GM12878 (cell line): Measurements from ENCODE around the gene MAMDC2. TPM values are rescaled to one million over a fixed set of nuclear protein-coding genes. Genes with fewer than 3 reads are reported as not detected.

ENCODE experiments used
- ATAC-seq: fragments of 200-7000 bp; cut with Tn5 transposase; 3 replicates; pipeline ENCODE4 v1.9.1; 2020; ENCODE audit warnings: mild to moderate bottlenecking, moderate library complexity
- BruUV-seq: library from RNA; stranded (reverse); fragments of 400-500 nt; replicated peaks from 2 replicates; lab custom pipeline; 2021; lab: Mats Ljungman, UMichigan
- CTCF ChIA-PET: fragments of 300-600 bp; sonication (Branson Sonifier 250); formaldehyde crosslinking; extraction: SDS; loops from one replicate; lab custom pipeline; 2021; ENCODE audit warnings: inconsistent platforms; lab: Yijun Ruan, JAX
- POLR2A ChIA-PET: fragments of 350-600 bp; formaldehyde crosslinking; extraction: SDS; loops from one replicate; lab custom pipeline; 2021; ENCODE audit warnings: inconsistent platforms; lab: Charles Lee
- RAD21 ChIA-PET: fragments of 300-600 bp; sonication (Branson Sonifier 250); formaldehyde crosslinking; loops from one replicate; lab custom pipeline; 2023; ENCODE audit warnings: antibody characterized with exemption; ENCODE audit not compliant: unreplicated experiment; lab: Charles Lee
- SMC1A ChIA-PET: fragments of 300-600 bp; sonication (Branson Sonifier 250); formaldehyde crosslinking; loops from one replicate; lab custom pipeline; 2023; ENCODE audit not compliant: unreplicated experiment, uncharacterized antibody; lab: Charles Lee
- DNase-seq: peaks from one replicate; pipeline ENCODE4 v3.0.0-alpha.2; 2011; ENCODE audit warnings: low read depth, low spot score
- FAIRE-seq: peaks from 3 replicates; lab custom pipeline; 2011; peaks lifted over from hg19 to GRCh38; lab: Jason Lieb, UNC
- H2AFZ ChIP-seq: 2 replicates; pipeline ENCODE4 v1.6.0; 2011; ENCODE audit warnings: low read depth, low read length, control low read depth; ENCODE audit not compliant: control insufficient read depth
- H3K27ac ChIP-seq: 2 replicates; pipeline ENCODE4 v1.5.1; 2011; ENCODE audit warnings: control low read depth; ENCODE audit not compliant: control insufficient read depth, insufficient read depth
- H3K27me3 ChIP-seq, 2 experiments: replicated peaks in 1 of 2; 2 replicates each; pipeline versions ENCODE4 v1.6.0 to v1.6.1; 2011; ENCODE audit warnings: low read length in 1 of 2; ENCODE audit not compliant: control insufficient read depth in 2 of 2, insufficient read depth in 2 of 2
- H3K36me3 ChIP-seq, 2 experiments: 2 replicates each; pipeline ENCODE4 v1.5.1; 2011; ENCODE audit warnings: low read length in 1 of 2; ENCODE audit not compliant: control insufficient read depth in 2 of 2, insufficient read depth in 2 of 2
- H3K4me1 ChIP-seq: 2 replicates; pipeline ENCODE4 v1.6.1; 2011; ENCODE audit warnings: mild to moderate bottlenecking, low read length, moderate library complexity, mixed read lengths; ENCODE audit not compliant: control insufficient read depth, insufficient read depth
- H3K4me2 ChIP-seq: 2 replicates; pipeline ENCODE4 v1.6.0; 2011; ENCODE audit warnings: control low read depth; ENCODE audit not compliant: control insufficient read depth, insufficient read depth
- H3K4me3 ChIP-seq: fragments of 200-600 bp; sonication (generic); 2 replicates; pipeline ENCODE4 v1.5.1; 2016
- H3K79me2 ChIP-seq: 2 replicates; pipeline ENCODE4 v1.6.0; 2011; ENCODE audit warnings: low read length; ENCODE audit not compliant: control insufficient read depth, insufficient read depth
- H3K9ac ChIP-seq: 2 replicates; pipeline ENCODE4 v1.8.0; 2011; ENCODE audit warnings: low read length, control low read depth, mixed read lengths; ENCODE audit not compliant: control insufficient read depth, insufficient read depth
- H3K9me3 ChIP-seq: replicated peaks from 3 replicates; pipeline ENCODE4 v1.5.1; 2011; ENCODE audit warnings: mild to moderate bottlenecking, low read length; ENCODE audit not compliant: control insufficient read depth, insufficient read depth
- H4K20me1 ChIP-seq: 2 replicates; pipeline ENCODE4 v1.6.0; 2011; ENCODE audit not compliant: control insufficient read depth, insufficient read depth
- IRF4 ChIP-seq: IDR thresholded peaks from 2 replicates; pipeline ENCODE4 v1.6.1; 2011; ENCODE audit warnings: low read depth, low read length
- JUNB ChIP-seq: IDR thresholded peaks from 2 replicates; pipeline ENCODE4 v1.6.1; 2016; ENCODE audit warnings: antibody characterized with exemption, mild to moderate bottlenecking
- KDM1A ChIP-seq: fragments of 200-600 bp; sonication (generic); IDR thresholded peaks from 2 replicates; pipeline ENCODE4 v1.6.1; 2016; ENCODE audit warnings: borderline replicate concordance
- MEF2B ChIP-seq: fragments of 450-650 bp; IDR thresholded peaks from 2 replicates; pipeline ENCODE4 v1.6.1; 2018; ENCODE audit warnings: mild to moderate bottlenecking, moderate library complexity; ENCODE audit not compliant: partially characterized antibody, poor library complexity, severe bottlenecking
- MYB ChIP-seq: fragments of 150-350 bp; IDR thresholded peaks from 2 replicates; pipeline ENCODE4 v1.6.1; 2014; ENCODE audit warnings: mild to moderate bottlenecking, low read depth, low read length, borderline replicate concordance
- PAX8 ChIP-seq: fragments of 450-650 bp; IDR thresholded peaks from 2 replicates; pipeline ENCODE4 v1.6.1; 2017; ENCODE audit warnings: mild to moderate bottlenecking, moderate library complexity
- RUNX3 ChIP-seq: IDR thresholded peaks from 2 replicates; pipeline ENCODE4 v1.6.1; 2012; ENCODE audit warnings: low read length, inconsistent platforms
- SMAD5 ChIP-seq: IDR thresholded peaks from 2 replicates; pipeline ENCODE4 v1.6.1; 2016; ENCODE audit warnings: antibody characterized with exemption, low read depth
- WGBS: methylation state at CpG from one replicate; pipeline ENCODE4 v1.1.6; 2016; ENCODE audit warnings: low lambda C conversion rate; ENCODE audit not compliant: insufficient replicate concordance, insufficient coverage; ENCODE audit errors: missing lambda C conversion rate; 5-methylcytosine and 5-hydroxymethylcytosine counted together
- in situ Hi-C: fragments of 300-500 bp; cut with MboI; formaldehyde crosslinking; loops from 9 replicates; pipeline ENCODE4 v1.14.3; 2018; ENCODE audit warnings: mixed read lengths
- intact Hi-C: fragments of 100-400 bp; cut with micrococcal nuclease; formaldehyde crosslinking; loops from one replicate; pipeline ENCODE4 v1.14.2; 2022; ENCODE audit not compliant: unreplicated experiment
- polyA plus RNA-seq, 11 experiments: library from polyadenylated mRNA; depleted of rRNA in 4 of 11; unstranded in 6 of 11; stranded (reverse) in 5 of 11; fragments of >200 nt; fragmentation: Nextera tagmentation in 4 of 11; fragmentation: Illumina TruSeq in 1 of 11; extraction: Ambion mirVana in 4 of 11; extraction: Trizol in 1 of 11; gene quantifications; 1 replicate in 1 of 11; 2 replicates in 10 of 11; pipeline versions ENCODE4 v1.2.1 to v1.2.3, GENCODE V29; 2011 to 2016; ENCODE audit warnings: inconsistent platforms in 2 of 11, missing spikeins in 2 of 11, low read depth in 1 of 11
- total RNA-seq, 4 experiments: library from RNA; depleted of rRNA in 3 of 4; stranded (reverse); fragments of >200 nt in 3 of 4; fragmentation: Illumina TruSeq in 1 of 4; extraction: Trizol in 1 of 4; gene quantifications; 2 replicates each; pipeline versions ENCODE4 v1.2.1 to v1.2.3, GENCODE V29; 2013 to 2021
- TF ChIP-seq, protein P1 (sequence below): fragments of 450-650 bp; IDR thresholded peaks from 2 replicates; pipeline ENCODE4 v1.6.1; 2016; ENCODE audit warnings: mild to moderate bottlenecking
- TF ChIP-seq, protein P2 (sequence below): IDR thresholded peaks from 2 replicates; pipeline ENCODE4 v1.6.1; 2012; ENCODE audit warnings: improper control_type of control experiment, low read depth, low read length; ENCODE audit not compliant: insufficient replicate concordance
- TF ChIP-seq, protein P3 (sequence below): fragments of 450-650 bp; IDR thresholded peaks from 2 replicates; pipeline ENCODE4 v1.6.1; 2016; ENCODE audit warnings: mild to moderate bottlenecking

MAMDC2 gene
- total and polyA plus RNA-seq, 10 of the 15 experiments (the other 5 are each of a cell fraction or from before 2014, with no cell fraction given) = 0.01 to 0.09 TPM; not detected in 8

DNA sequence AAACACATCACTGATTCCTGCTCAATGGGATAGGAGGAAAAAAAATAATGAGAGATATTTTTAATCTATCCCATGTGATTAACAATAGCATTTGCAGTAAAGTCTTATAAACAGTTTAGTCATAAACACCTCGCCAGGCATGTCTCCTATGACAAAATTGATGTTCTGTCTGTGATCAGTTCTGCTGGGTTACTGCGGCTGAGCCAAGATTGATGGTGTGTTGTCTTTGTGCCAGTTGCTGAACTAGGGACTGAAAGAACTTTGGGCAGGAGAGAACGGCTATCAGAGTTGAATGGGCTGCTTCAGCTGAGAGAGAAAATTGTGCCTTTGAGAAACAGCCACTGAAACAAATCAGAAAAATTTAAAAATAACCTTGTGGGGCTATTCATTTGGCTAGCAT lies 37.3 kb upstream of the MAMDC2 start:
- no TSS peak for BruUV-seq
- Histone ChIP-seq H3K4me3 (no peak overlapping the region), H3K36me3 (no peaks in the 10 kb centered on the region), H3K27me3 (no peaks in the 10 kb centered on the region), H3K4me1 (no peaks in the 10 kb centered on the region)
- RAD21 ChIA-PET = no interaction called here
- CTCF ChIA-PET = interaction anchor here (0.6 kb wide), 1 partner anchor 185 kb away, joined by 3 read pairs; no protein-coding TSS in a partner anchor
- no peak for FAIRE-seq
- no peak for TF ChIP-seq IRF4
- TF ChIP-seq, protein P1, sequence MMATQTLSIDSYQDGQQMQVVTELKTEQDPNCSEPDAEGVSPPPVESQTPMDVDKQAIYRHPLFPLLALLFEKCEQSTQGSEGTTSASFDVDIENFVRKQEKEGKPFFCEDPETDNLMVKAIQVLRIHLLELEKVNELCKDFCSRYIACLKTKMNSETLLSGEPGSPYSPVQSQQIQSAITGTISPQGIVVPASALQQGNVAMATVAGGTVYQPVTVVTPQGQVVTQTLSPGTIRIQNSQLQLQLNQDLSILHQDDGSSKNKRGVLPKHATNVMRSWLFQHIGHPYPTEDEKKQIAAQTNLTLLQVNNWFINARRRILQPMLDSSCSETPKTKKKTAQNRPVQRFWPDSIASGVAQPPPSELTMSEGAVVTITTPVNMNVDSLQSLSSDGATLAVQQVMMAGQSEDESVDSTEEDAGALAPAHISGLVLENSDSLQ = no peak
- TF ChIP-seq, all 136 proteins: peak for 0
- intact Hi-C loops (no loop called here), in situ Hi-C loops (no loop called here)
- no peaks in the 10 kb centered on the region for H3K79me2 ChIP-seq
- no peaks in the 10 kb centered on the region for H4K20me1 ChIP-seq
- no peaks in the 10 kb centered on the region for H3K9me3 ChIP-seq
- 29% methylated on average over 3 of the region's 3 CpGs for WGBS
- no peak overlapping the region for H3K4me2 ChIP-seq
- no peak overlapping the region for H3K9ac ChIP-seq
- H2AFZ ChIP-seq = no peak overlapping the region
- POLR2A ChIA-PET = no interaction called here
- ATAC-seq (no peak), DNase-seq (no peak)
- SMC1A ChIA-PET = no interaction called here
- H3K27ac ChIP-seq = no peak overlapping the region

DNA sequence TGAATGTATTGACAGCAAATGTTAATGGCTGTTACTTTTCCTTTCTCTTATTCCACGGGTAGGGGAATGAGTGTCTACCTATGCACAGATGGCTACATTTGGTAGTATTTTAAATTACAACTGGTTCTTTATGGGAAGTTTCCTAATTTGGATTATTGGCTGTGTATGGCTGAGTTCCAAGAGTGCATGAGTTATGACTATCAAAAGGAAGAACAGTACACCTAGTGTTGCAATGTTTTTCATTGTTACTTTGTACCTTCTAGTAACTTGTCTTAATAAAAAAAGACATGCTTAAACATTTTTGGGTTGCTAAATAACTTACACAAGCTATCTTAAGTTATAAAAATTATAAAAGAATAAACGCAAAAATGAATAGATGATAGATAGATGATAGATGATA lies 35.8 kb upstream of the MAMDC2 start:
- H3K36me3 ChIP-seq = no peaks in the 10 kb centered on the region
- BruUV-seq = no TSS peak
- POLR2A ChIA-PET = no interaction called here
- no peak overlapping the region for H3K4me2 ChIP-seq
- CTCF ChIA-PET = no interaction called here
- H3K27ac ChIP-seq = no peak overlapping the region
- SMC1A ChIA-PET = no interaction called here
- RAD21 ChIA-PET = no interaction called here
- no peaks in the 10 kb centered on the region for H4K20me1 ChIP-seq
- no peak overlapping the region for H2AFZ ChIP-seq
- H3K9ac ChIP-seq = no peak overlapping the region
- TF ChIP-seq SMAD5 (no peak), MYB (no peak), MEF2B (no peak), JUNB (no peak), RUNX3 (no peak), KDM1A (no peak), PAX8 (no peak)
- TF ChIP-seq, protein P2, sequence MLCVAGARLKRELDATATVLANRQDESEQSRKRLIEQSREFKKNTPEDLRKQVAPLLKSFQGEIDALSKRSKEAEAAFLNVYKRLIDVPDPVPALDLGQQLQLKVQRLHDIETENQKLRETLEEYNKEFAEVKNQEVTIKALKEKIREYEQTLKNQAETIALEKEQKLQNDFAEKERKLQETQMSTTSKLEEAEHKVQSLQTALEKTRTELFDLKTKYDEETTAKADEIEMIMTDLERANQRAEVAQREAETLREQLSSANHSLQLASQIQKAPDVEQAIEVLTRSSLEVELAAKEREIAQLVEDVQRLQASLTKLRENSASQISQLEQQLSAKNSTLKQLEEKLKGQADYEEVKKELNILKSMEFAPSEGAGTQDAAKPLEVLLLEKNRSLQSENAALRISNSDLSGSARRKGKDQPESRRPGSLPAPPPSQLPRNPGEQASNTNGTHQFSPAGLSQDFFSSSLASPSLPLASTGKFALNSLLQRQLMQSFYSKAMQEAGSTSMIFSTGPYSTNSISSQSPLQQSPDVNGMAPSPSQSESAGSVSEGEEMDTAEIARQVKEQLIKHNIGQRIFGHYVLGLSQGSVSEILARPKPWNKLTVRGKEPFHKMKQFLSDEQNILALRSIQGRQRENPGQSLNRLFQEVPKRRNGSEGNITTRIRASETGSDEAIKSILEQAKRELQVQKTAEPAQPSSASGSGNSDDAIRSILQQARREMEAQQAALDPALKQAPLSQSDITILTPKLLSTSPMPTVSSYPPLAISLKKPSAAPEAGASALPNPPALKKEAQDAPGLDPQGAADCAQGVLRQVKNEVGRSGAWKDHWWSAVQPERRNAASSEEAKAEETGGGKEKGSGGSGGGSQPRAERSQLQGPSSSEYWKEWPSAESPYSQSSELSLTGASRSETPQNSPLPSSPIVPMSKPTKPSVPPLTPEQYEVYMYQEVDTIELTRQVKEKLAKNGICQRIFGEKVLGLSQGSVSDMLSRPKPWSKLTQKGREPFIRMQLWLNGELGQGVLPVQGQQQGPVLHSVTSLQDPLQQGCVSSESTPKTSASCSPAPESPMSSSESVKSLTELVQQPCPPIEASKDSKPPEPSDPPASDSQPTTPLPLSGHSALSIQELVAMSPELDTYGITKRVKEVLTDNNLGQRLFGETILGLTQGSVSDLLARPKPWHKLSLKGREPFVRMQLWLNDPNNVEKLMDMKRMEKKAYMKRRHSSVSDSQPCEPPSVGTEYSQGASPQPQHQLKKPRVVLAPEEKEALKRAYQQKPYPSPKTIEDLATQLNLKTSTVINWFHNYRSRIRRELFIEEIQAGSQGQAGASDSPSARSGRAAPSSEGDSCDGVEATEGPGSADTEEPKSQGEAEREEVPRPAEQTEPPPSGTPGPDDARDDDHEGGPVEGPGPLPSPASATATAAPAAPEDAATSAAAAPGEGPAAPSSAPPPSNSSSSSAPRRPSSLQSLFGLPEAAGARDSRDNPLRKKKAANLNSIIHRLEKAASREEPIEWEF = no peak
- TF ChIP-seq, protein P3, sequence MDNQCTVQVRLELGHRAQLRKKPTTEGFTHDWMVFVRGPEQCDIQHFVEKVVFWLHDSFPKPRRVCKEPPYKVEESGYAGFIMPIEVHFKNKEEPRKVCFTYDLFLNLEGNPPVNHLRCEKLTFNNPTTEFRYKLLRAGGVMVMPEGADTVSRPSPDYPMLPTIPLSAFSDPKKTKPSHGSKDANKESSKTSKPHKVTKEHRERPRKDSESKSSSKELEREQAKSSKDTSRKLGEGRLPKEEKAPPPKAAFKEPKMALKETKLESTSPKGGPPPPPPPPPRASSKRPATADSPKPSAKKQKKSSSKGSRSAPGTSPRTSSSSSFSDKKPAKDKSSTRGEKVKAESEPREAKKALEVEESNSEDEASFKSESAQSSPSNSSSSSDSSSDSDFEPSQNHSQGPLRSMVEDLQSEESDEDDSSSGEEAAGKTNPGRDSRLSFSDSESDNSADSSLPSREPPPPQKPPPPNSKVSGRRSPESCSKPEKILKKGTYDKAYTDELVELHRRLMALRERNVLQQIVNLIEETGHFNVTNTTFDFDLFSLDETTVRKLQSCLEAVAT = no peak
- in situ Hi-C loops = no loop called here
- no peaks in the 10 kb centered on the region for H3K79me2 ChIP-seq
- DNase-seq (no peak), ATAC-seq (no peak), FAIRE-seq (no peak)
- H3K27me3 ChIP-seq = no peaks in the 10 kb centered on the region
- WGBS = 14% methylated on average over 2 of the region's 2 CpGs
- no peaks in the 10 kb centered on the region for H3K9me3 ChIP-seq
- no peak overlapping the region for H3K4me3 ChIP-seq
- no peaks in the 10 kb centered on the region for H3K4me1 ChIP-seq
- intact Hi-C loops = no loop called here
